Central memory CD8-positive, alpha-beta T cell (primary cell): ENCODE measurements around the gene C10orf105.

Experiments used
- ATAC-seq: fragments of 150-1000 bp; cut with Tn5 transposase; replicated peaks from 2 replicates; pipeline ENCODE4 v1.10.0; 2022; ENCODE audit warnings: mild to moderate bottlenecking, moderate FRiP score, moderate number of reproducible peaks; ENCODE audit not compliant: poor library complexity, severe bottlenecking; ENCODE audit errors: extremely low read depth
- DNase-seq, 2 donors: peaks; one replicate each; pipeline ENCODE4 v3.0.0; 2021; ENCODE audit warnings: low spot score in 2 of 2
- H3K27ac Mint-ChIP-seq: one replicate; pipeline ENCODE4 v1.8.0; 2022; ENCODE audit warnings: low read depth, mild to moderate bottlenecking, moderate library complexity, mixed read lengths
- H3K27me3 Mint-ChIP-seq: one replicate; pipeline ENCODE4 v1.8.0; 2022; ENCODE audit warnings: mixed read lengths
- H3K36me3 Mint-ChIP-seq: one replicate; pipeline ENCODE4 v1.8.0; 2022; ENCODE audit warnings: mild to moderate bottlenecking, moderate library complexity, mixed read lengths; ENCODE audit not compliant: insufficient read depth
- H3K4me1 Mint-ChIP-seq: one replicate; pipeline ENCODE4 v1.8.0; 2022; ENCODE audit warnings: mixed read lengths
- H3K4me3 Mint-ChIP-seq: one replicate; pipeline ENCODE4 v1.8.0; 2022; ENCODE audit warnings: mild to moderate bottlenecking, moderate library complexity, mixed read lengths
- H3K9me3 Mint-ChIP-seq: one replicate; pipeline ENCODE4 v1.8.0; 2022; ENCODE audit warnings: mixed read lengths

The C10orf105 gene

DNA sequence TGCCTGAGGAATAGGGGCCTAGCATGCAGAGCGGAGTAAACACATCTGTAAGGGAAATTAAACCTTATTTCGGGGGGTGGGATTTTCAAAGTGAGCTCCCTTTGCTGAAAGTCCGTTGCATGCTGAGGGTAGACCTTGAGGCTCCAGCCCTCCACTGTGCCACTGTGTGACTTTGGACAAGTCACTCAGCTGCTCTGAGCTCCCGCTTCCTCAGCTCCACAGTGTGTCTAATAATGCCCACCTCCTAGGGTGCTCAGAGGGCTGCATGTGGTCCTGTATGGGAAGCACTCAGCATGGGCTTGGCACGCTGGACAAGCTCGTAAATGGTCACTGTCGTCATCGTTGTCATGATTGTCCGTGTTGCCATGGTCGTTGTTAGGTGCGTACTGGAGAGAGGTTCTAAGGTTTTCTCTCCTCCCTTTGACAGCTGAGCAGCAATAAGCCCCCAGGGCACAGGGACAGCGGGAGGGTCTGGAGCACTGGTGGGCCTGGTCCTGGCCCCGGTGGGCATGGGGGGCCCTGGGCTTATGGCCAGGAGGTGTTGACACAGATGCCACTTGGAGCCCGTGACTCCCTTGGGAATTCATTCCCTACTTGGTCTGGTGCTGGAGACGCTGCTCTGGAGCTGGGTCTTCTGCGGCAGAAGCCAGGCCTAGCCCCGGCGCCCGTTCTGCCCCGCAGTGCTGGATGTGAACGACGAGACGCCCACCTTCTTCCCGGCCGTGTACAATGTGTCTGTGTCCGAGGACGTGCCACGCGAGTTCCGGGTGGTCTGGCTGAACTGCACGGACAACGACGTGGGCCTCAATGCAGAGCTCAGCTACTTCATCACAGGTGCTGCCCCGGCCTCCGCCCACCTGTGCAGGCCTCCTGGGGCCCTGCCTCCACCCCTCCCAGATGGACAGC lies 13.1 kb downstream of the C10orf105 start:
- Mint-ChIP-seq H3K4me3 (no peak overlapping the region), H3K9me3 (no peaks in the 10 kb centered on the region), H3K4me1 (peaks cover 11% of the 10 kb centered on the region), H3K27me3 (no peaks in the 10 kb centered on the region), H3K27ac (no peak overlapping the region), H3K36me3 (no peaks in the 10 kb centered on the region)
- DNase-seq: no peak
- ATAC-seq: no peak

DNA sequence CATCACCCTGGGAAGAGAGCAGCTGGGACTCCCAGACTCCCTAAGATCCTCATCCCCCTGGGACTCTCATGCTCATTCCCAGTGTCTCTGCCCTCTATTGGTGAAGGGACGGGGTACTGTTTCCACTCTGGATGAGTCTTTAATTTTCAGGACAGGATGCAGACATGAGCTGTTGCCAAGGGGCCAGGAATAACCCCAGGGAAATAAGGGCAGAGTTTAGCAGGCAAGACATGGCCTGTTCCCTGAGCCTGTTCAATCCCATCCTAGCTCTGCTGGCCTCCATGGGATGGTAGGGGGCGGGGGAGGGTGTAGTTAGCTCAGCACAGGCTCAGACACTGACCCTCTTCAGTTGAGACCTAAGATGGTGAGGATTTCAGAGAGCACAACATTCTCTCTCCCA lies 14.0 kb downstream of the C10orf105 start:
- H3K27me3 Mint-ChIP-seq: no peaks in the 10 kb centered on the region
- H3K27ac Mint-ChIP-seq: no peak overlapping the region
- H3K9me3 Mint-ChIP-seq: no peaks in the 10 kb centered on the region
- H3K36me3 Mint-ChIP-seq: peaks cover 2% of the 10 kb centered on the region
- ATAC-seq (no peak), DNase-seq (no peak)
- H3K4me3 Mint-ChIP-seq: no peak overlapping the region
- H3K4me1 Mint-ChIP-seq: peaks cover 11% of the 10 kb centered on the region

DNA sequence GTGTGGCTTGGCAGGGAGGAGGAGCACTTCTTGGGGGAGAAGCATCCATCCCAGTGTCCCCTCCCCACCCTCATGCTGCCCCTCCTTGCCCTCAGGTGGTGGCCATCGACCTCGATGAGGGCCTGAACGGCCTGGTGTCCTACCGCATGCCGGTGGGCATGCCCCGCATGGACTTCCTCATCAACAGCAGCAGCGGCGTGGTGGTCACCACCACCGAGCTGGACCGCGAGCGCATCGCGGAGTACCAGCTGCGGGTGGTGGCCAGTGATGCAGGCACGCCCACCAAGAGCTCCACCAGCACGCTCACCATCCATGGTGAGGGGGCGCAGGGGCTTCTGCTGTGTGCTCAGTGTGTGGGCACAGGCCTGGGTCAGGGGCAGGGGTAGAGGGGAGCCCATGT lies 14.8 kb downstream of the C10orf105 start:
- H3K9me3 Mint-ChIP-seq: no peaks in the 10 kb centered on the region
- peaks cover 2% of the 10 kb centered on the region for H3K36me3 Mint-ChIP-seq
- peaks cover 11% of the 10 kb centered on the region for H3K4me1 Mint-ChIP-seq
- H3K27ac Mint-ChIP-seq: no peak overlapping the region
- no peak overlapping the region for H3K4me3 Mint-ChIP-seq
- no peak for DNase-seq
- H3K27me3 Mint-ChIP-seq: no peaks in the 10 kb centered on the region
- ATAC-seq: no peak

DNA sequence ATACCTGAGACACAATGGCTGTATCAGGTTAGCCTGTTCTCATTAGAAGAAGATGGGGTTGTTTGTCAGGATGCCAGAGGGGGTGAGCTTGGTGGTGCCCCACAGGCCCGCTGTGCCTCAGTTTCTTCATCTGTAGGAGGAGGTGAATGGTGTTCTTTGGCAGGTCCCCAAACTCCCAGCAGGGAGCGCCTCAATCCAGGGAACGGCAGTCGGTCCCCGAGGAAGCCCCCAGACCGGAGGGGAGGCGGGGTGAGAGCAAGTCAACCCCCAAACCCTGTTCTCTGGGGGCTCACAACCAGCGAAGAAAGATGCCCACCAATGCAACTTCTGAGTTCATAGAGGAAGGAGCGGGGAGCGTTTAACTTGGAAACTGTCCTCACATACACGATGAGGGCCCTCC lies 16.0 kb downstream of the C10orf105 start:
- H3K27me3 Mint-ChIP-seq: no peaks in the 10 kb centered on the region
- no peaks in the 10 kb centered on the region for H3K9me3 Mint-ChIP-seq
- no peak for DNase-seq

DNA sequence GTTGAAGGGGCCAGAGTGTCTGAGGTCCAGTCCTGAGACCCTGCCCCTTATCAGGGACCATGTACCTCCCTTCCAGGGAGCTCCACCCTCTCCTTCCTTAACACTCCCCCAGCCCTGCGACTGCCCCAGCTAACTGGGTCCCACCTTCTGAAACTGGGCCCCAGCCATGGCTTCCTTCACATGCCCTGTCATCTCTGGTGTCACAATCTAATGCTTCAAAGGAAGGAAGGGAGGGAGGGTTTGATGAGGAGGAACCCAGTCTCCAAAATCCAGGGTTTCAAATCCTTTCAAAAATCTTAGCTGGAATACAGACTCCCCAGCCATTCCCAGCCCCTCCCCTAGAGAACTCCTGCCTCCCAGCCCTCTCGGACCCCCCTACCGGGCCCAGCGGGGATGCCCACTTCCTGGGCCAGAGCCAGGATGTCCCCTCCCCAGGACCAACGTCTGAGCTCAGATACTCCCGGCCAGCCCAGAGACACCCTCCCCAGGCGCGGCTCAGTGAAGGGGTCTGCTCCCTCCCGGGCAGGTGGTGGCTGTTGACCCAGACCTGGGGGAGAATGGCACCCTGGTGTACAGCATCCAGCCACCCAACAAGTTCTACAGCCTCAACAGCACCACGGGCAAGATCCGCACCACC lies 18.0 kb downstream of the C10orf105 start:
- ATAC-seq (no peak), DNase-seq (no peak)
- H3K27ac Mint-ChIP-seq: no peak overlapping the region
- peaks cover 3% of the 10 kb centered on the region for H3K36me3 Mint-ChIP-seq
- no peaks in the 10 kb centered on the region for H3K27me3 Mint-ChIP-seq
- no peak overlapping the region for H3K4me3 Mint-ChIP-seq
- H3K4me1 Mint-ChIP-seq: peaks cover 28% of the 10 kb centered on the region
- no peaks in the 10 kb centered on the region for H3K9me3 Mint-ChIP-seq

More for the DNA sequence above, 16.0 kb downstream of the C10orf105 start:
- ATAC-seq: no peak
- H3K4me3 Mint-ChIP-seq: no peak overlapping the region
- H3K27ac Mint-ChIP-seq: no peak overlapping the region
- H3K36me3 Mint-ChIP-seq: peaks cover 2% of the 10 kb centered on the region
- peaks cover 19% of the 10 kb centered on the region for H3K4me1 Mint-ChIP-seq

DNA sequence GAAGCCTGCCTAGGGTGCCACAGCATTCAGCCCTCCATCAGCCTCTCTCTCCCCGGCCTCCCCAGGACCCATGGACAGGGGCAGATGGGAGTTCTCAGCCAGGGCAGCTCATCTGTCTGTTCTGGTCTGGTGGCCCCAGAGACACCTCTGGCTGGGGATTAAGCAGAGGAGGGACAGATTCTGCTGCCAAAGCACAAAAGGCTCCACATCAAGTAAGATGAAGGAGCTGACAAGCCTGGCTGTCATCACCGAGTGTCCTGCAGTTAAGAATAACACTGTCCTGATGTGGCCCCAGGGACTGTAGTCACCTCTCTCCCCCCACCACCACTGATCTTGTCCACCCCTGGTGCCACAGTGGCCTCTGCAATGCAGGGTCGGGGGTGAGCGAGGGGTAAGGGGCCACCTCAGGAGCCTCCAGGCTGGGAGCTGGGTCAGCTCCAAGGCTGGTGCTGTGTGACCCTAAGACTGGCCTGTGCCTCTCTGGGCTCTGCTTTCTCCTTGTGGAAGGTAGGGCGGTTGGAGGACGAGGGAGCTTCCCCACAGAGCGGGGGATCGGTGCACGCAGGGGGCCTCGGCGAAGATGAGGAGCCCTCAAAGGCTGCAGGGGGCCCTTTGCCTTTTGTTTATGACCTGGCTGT lies 18.7 kb downstream of the C10orf105 start:
- peaks cover 3% of the 10 kb centered on the region for H3K36me3 Mint-ChIP-seq
- no peaks in the 10 kb centered on the region for H3K27me3 Mint-ChIP-seq
- ATAC-seq (no peak), DNase-seq (no peak)
- H3K4me3 Mint-ChIP-seq: no peak overlapping the region
- H3K9me3 Mint-ChIP-seq: no peaks in the 10 kb centered on the region
- peaks cover 30% of the 10 kb centered on the region for H3K4me1 Mint-ChIP-seq
- H3K27ac Mint-ChIP-seq: no peak overlapping the region

DNA sequence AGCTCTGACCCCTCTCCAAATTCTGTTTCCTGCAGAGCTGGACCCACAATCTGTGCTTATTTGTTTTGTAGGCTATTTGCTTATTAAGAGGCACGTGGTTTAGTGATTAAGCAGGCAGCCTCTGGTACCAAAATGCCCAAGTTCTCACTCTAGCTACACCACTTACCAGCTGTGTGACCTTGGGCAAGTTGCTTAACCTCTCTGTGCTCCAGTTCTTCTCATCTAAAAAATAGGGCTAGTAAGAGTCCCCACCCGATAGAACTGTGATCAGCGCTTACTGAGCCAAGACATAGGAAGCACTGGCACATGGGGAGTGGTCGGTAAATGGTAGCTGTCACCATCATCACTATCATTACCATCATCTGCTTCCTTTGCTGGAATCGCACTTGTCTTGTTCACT lies 20.8 kb downstream of the C10orf105 start:
- peak overlapping the region; percentile 34 for H3K4me3 Mint-ChIP-seq
- ATAC-seq (peak; percentile 15), DNase-seq (no peak)
- H3K9me3 Mint-ChIP-seq: no peaks in the 10 kb centered on the region
- peaks cover 3% of the 10 kb centered on the region for H3K36me3 Mint-ChIP-seq
- H3K4me1 Mint-ChIP-seq: peaks cover 43% of the 10 kb centered on the region
- H3K27me3 Mint-ChIP-seq: no peaks in the 10 kb centered on the region
- H3K27ac Mint-ChIP-seq: peak overlapping the region; percentile 79

DNA sequence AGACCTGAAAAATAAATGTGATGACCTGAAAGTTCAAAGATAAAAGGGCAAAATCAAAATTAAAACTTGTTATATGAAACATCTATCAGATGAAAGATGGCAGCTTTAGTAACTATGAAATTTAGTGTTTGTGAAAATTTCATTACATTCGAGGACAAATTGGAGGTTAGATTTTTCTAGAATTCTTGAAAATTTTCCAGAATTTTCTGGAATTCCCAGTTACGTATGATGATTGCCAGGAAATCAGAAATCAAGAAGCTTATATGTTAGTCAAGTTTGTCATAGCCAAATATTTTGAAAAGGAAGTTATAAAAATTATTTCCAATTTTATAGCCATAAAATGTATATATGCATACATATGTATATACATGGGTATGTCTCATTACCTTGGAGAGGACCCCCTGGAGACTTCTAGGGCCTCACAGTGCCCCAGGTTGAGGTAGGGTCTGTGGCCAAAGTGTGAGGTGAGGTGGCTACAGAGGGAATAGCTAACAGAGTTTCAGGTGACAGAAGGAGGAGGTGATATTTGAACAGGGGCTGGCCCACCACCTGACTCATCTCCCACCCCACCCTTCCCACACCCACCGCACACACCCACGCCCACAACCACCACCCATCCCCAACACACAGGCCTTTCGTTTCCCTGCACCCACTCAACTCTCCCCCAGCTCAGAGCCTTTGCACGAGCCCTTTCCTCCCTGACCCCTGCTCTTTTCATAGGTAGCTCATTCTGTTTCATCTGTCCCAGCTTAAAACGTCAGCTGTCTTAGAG lies 21.5 kb downstream of the C10orf105 start:
- Mint-ChIP-seq H3K36me3 (peaks cover 3% of the 10 kb centered on the region), H3K4me3 (peak overlapping the region; percentile 34), H3K27me3 (no peaks in the 10 kb centered on the region), H3K4me1 (peaks cover 44% of the 10 kb centered on the region), H3K9me3 (no peaks in the 10 kb centered on the region), H3K27ac (peak overlapping the region; percentile 79)
- peak in 1 of 2 donors; percentile 27 for DNase-seq
- ATAC-seq: peak; percentile 73

DNA sequence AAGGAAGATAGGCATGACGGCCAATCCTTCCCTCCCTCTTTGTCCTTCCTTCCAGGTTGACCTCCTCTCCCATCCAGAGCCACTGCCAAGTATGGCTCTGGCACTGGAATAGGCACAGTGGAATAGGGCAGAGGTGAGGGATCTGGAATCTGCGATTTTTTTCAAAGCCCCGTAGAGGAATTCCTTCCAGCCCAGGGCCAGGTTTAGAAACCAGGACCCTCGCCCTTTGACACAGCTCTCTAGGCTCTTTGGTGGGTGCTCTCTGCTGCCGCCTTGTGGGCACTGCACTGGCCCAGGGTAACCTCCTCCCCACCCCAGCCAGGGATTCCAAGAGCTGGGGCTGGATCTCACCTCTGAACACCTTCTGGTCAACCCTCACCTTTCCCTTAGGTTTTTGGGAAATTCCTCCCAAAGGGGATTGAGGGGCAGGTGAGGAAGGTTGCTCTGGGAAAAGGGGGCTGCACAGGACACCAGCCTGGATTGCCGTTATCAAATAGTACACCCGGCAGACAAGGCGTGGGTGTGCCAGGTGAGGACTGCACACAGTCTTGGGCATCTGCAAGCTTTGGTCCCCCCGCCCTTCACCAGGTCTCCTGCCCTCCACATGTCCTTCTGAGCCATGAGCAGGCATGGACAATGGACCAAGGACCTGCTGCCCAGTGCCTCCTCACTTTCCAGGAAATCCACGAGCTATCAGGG lies 22.8 kb downstream of the C10orf105 start:
- H3K4me3 Mint-ChIP-seq: no peak overlapping the region

DNA sequence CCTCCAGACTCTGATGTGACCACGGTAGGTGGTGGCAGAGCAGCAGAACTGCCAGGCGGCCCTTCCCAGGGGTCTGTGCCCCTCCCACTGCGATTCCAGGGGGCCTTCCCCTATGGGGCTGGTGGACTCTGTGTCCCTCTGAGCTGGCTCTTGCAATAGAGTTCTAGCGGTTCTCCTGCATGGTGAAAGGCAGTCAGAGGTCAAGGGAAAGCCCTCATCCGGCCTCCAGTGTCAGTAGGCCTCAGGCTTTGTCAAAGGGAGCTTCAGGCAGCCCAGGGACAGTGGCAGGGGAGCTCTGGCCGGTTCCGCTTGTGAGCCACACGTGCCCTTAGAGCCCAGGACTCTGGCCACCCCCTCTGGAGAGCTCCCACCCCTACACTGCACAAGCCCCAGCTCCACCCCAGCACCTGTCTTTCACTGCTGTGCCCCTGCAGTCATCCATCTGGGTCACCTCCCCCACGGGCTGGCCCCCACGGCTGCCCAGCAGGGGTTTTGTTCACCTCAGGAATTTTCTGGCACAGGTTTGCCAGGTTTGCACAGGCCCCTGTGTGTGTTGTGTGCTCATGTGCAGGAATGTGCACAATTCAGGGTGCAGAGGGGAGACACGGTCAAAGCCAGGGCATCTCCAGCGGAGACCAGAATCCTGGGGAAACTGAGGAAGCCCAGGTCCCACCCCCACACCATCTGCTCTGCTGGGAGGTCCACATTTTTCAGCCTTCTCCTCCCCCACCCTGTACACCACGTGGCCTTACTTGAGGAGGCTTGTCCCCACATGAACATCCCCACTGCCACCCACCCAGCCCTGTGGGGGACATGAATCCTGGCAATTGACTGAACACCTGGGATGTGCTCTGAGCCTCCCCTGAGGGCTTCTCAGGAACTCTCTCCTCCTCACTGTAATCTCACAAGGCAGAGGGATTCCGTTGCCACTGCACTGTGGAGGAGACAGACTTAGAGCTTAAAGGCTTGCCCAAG lies 23.8 kb downstream of the C10orf105 start:
- no peaks in the 10 kb centered on the region for H3K27me3 Mint-ChIP-seq
- peak overlapping the region; percentile 62 for H3K4me3 Mint-ChIP-seq
- H3K9me3 Mint-ChIP-seq: no peaks in the 10 kb centered on the region
- DNase-seq: no peak
- H3K4me1 Mint-ChIP-seq: peaks cover 44% of the 10 kb centered on the region
- peaks cover 4% of the 10 kb centered on the region for H3K36me3 Mint-ChIP-seq
- ATAC-seq: no peak
- no peak overlapping the region for H3K27ac Mint-ChIP-seq

More for the DNA sequence above, 22.8 kb downstream of the C10orf105 start:
- Mint-ChIP-seq H3K4me1 (peaks cover 44% of the 10 kb centered on the region), H3K9me3 (no peaks in the 10 kb centered on the region), H3K27me3 (no peaks in the 10 kb centered on the region), H3K27ac (peak overlapping the region; percentile 79), H3K36me3 (peaks cover 3% of the 10 kb centered on the region)
- no peak for ATAC-seq
- DNase-seq: peak; percentile 36 to 57

DNA sequence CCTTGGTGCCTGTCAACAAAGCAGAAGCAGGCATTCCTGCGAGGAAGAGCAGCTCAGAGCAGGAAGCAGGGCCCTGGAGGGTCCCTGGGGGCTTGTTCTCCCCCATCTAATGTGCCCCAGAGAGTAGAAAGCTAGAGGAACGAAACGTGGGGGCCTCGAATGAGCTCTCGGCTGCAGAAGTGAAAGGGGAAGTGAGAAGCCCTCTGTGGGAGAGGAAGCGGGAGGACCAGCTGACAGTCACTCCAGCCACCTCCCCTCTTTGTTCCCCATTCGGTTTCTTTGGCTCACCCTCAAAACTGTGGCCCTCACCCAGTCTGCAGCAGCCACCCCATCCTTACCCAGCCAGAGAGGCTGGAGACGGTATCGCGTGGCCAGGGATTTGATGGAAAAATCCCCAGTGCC lies 25.0 kb downstream of the C10orf105 start:
- no peaks in the 10 kb centered on the region for H3K9me3 Mint-ChIP-seq
- H3K27ac Mint-ChIP-seq: peak overlapping the region; percentile 46
- ATAC-seq: peak; percentile 44
- no peak for DNase-seq
- H3K4me3 Mint-ChIP-seq: peak overlapping the region; percentile 62
- no peaks in the 10 kb centered on the region for H3K27me3 Mint-ChIP-seq
- peaks cover 44% of the 10 kb centered on the region for H3K4me1 Mint-ChIP-seq
- H3K36me3 Mint-ChIP-seq: peaks cover 4% of the 10 kb centered on the region
